Upper lobe of left lung (tissue), 6 donors: ENCODE data around the gene LRCOL1. TPM values are rescaled to one million over a fixed set of nuclear protein-coding genes. Genes with fewer than 3 reads are reported as not detected.

Experiments used
- ATAC-seq, 2 donors: fragments of 200-7000 bp; cut with Tn5 transposase; one replicate each; pipeline ENCODE4 v1.9.1; 2022; ENCODE audit warnings: mild to moderate bottlenecking in 2 of 2, moderate library complexity in 2 of 2; ENCODE audit not compliant: low FRiP score in 2 of 2
- DNase-seq, 2 donors: peaks; one replicate each; pipeline ENCODE4 v3.0.0-alpha.2; 2019 to 2020
- H3K27ac ChIP-seq, 4 donors: fragments of 200-600 bp; sonication (generic); one replicate each; pipeline ENCODE4 v1.5.1; 2016 to 2019
- H3K27me3 ChIP-seq, 4 donors: fragments of 200-600 bp; sonication (generic); one replicate each; pipeline ENCODE4 v1.5.1; 2017 to 2019
- H3K36me3 ChIP-seq, 4 donors: fragments of 200-600 bp; sonication (generic); one replicate each; pipeline ENCODE4 v1.5.1; 2016 to 2019
- H3K4me1 ChIP-seq, 4 donors: fragments of 200-600 bp; sonication (generic); one replicate each; pipeline ENCODE4 v1.5.1; 2018 to 2019
- H3K4me3 ChIP-seq, 4 donors: fragments of 200-600 bp; sonication (generic); one replicate each; pipeline ENCODE4 v1.5.1; 2017 to 2019; ENCODE audit warnings: mild to moderate bottlenecking in 2 of 4, moderate library complexity in 1 of 4
- H3K9me3 ChIP-seq, 4 donors: fragments of 200-600 bp; sonication (generic); one replicate each; pipeline ENCODE4 v1.5.1; 2018 to 2019
- EP300 ChIP-seq, 4 donors: sonication (generic); formaldehyde crosslinking; IDR thresholded peaks; one replicate each; pipeline ENCODE4 v1.5.1; 2017; ENCODE audit warnings: antibody characterized with exemption in 4 of 4, control low read depth in 2 of 4
- POLR2A ChIP-seq, 4 donors: fragments of 450-650 bp; IDR thresholded peaks; one replicate each; pipeline ENCODE4 v1.5.1; 2016 to 2017; ENCODE audit warnings: antibody characterized with exemption in 4 of 4, mild to moderate bottlenecking in 2 of 4
- POLR2AphosphoS5 ChIP-seq, 2 donors: sonication (generic); formaldehyde crosslinking; IDR thresholded peaks; one replicate each; pipeline ENCODE4 v1.5.1; 2017; ENCODE audit warnings: antibody characterized with exemption in 2 of 2
- WGBS, 2 donors: methylation state at CpG; one replicate each; pipeline ENCODE4 v1.1.5; 2017 to 2018; 5-methylcytosine and 5-hydroxymethylcytosine counted together
- total RNA-seq, 6 donors: library from RNA; depleted of rRNA in 4 of 6; stranded (reverse); fragments of >200 nt in 4 of 6; gene quantifications; one replicate each; pipeline versions ENCODE4 v1.1.0 to v1.2.1, GENCODE V29; 2016 to 2021
- TF ChIP-seq, protein P1 (sequence below), 6 experiments: fragments of 450-650 bp in 4 of 6; fragments of 200-600 bp in 2 of 6; sonication (generic) in 2 of 6; IDR thresholded peaks; one replicate each; pipeline ENCODE4 v1.5.1; 2016 to 2019; ENCODE audit warnings: antibody characterized with exemption in 6 of 6
- donor health status: DM: no; HTN: no; CAD: no; lungs with moderate emphysema.
- donor health status: DM: no; HTN: yes; CAD: no; lungs with severe emphysema.

LRCOL1 gene
- 1 to 10 TPM in 1 of 6 donors, under 1 TPM in 1, not detected in 4; 0.92 to 3.7 TPM for total RNA-seq

DNA sequence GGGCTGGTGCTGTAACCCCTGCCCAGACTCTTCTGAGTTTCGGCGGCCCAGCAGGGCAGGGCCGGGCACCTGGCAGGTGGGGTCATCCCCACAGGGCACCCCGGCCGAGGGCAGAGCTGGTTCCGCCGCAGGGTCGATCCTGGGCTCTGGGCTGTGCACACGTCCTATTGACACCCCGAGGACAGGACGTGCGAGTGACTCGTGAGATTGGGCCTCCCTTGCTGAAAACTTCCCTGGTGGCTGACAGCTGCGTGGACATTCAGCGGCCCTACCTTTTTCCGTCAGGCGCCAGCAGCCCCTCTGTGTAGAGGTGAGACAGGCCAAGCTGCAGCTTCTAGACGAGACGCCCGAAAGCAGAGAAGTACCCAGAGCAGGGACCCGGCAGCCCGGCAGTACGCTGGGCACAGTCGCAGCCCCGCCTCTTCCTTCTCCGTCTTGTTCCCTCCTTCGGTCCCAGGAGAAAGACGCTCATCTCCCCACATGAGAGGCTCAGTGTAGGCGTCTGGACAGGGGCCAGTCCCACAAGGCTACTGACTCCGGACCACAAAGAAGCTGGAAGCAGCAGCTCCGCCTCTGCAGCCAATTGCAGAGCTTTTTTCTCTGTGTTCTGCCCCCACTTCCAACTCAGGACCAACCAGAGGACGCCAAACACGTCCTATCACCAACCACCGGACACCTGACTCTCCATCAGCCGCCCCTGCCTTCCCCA is at the start of gene LRCOL1:
LRCOL1 (minus strand) TSS at position 532 of the 709 bp plus-strand sequence. CDS start 4,331 bp downstream, outside the sequence.
- peak within 1 kb of the TSS; percentile 12 to 48 (median 40) for H3K27ac ChIP-seq
- WGBS, 2 donors, result 22 to 34% methylated on average over 15 to 31 of the region's 35 CpGs
- H3K27me3 ChIP-seq, result peaks cover 0 to 11% (median 3%) of the 10 kb centered on the region in 4 donors
- no peaks in the 10 kb centered on the region for H3K36me3 ChIP-seq
- H3K4me1 ChIP-seq, result peaks cover 0 to 13% (median 3%) of the 10 kb centered on the region in 4 donors
- TF ChIP-seq POLR2AphosphoS5 (IDR thresholded peaks at IDR 0.05), result no peak
- TF ChIP-seq, protein P1, sequence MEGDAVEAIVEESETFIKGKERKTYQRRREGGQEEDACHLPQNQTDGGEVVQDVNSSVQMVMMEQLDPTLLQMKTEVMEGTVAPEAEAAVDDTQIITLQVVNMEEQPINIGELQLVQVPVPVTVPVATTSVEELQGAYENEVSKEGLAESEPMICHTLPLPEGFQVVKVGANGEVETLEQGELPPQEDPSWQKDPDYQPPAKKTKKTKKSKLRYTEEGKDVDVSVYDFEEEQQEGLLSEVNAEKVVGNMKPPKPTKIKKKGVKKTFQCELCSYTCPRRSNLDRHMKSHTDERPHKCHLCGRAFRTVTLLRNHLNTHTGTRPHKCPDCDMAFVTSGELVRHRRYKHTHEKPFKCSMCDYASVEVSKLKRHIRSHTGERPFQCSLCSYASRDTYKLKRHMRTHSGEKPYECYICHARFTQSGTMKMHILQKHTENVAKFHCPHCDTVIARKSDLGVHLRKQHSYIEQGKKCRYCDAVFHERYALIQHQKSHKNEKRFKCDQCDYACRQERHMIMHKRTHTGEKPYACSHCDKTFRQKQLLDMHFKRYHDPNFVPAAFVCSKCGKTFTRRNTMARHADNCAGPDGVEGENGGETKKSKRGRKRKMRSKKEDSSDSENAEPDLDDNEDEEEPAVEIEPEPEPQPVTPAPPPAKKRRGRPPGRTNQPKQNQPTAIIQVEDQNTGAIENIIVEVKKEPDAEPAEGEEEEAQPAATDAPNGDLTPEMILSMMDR (IDR thresholded peaks at IDR 0.05), result no peak
- TF ChIP-seq POLR2A (IDR thresholded peaks at IDR 0.05), result no peak
- no peak for TF ChIP-seq EP300 (IDR thresholded peaks at IDR 0.05)
- peak in 1 of 2 donors; percentile 62 for ATAC-seq
- peak in 1 of 2 donors; percentile 76 for DNase-seq
- H3K9me3 ChIP-seq, result peaks cover 0 to 11% (median 4%) of the 10 kb centered on the region in 4 donors
- H3K4me3 ChIP-seq, result peak within 1 kb of the TSS in 3 of 4 donors; percentile 15 to 29 (median 22)

DNA sequence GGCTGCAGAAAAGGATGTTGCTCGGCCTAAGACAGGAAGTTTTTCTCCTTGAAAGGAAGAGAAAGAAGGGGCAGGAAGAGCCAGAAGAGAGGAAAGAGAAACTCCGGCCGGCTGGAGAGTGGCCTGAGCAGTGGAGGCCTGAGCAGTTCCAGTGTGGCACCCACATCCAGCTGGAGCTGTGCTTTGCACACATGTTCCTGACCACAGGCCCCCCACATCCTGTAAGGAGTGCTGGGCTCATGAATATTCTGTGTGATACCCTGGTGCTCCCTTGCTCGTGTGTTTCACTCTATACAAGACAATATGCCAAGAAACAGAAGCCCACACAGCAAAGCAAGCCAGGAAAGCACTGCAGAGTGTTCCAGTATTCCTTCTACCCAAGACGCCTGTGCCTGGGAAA is 49.7 kb upstream of the LRCOL1 start:
- no peak for DNase-seq
- TF ChIP-seq POLR2AphosphoS5 (IDR thresholded peaks at IDR 0.05), result no peak
- no peak for TF ChIP-seq EP300 (IDR thresholded peaks at IDR 0.05)
- TF ChIP-seq, protein P1 (IDR thresholded peaks at IDR 0.05), result no peak
- TF ChIP-seq POLR2A (IDR thresholded peaks at IDR 0.05), result no peak
- Histone ChIP-seq H3K27me3 (no peaks in the 10 kb centered on the region), H3K27ac (no peak overlapping the region), H3K4me1 (no peaks in the 10 kb centered on the region), H3K36me3 (peaks cover 21 to 95% (median 81%) of the 10 kb centered on the region in 4 donors), H3K4me3 (no peak overlapping the region), H3K9me3 (no peaks in the 10 kb centered on the region)
- 66 to 69% methylated on average over 5 of the region's 5 CpGs for WGBS, 2 donors
- no peak for ATAC-seq

DNA sequence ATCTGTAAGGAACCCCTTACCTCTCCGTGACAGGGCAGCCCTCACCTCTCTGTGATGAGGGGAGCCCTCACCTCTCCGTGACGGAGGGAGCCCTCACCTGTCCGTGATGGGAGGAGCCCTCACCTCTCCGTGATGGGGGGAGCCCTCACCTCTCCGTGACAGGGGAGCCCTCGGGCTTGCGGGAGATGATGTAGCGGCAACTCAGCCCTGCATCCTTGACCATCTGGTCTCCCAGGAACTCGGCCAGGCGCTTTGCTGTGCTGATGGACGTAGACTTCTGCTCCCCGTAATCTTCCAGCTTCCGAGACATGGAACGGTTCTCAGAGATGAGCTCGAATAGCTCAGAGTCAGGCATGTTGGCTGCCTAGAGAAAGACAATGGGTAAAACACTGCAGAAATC is 48.8 kb upstream of the LRCOL1 start:
- DNase-seq (no peak), ATAC-seq (no peak)
- Histone ChIP-seq H3K4me1 (no peaks in the 10 kb centered on the region), H3K27ac (no peak overlapping the region), H3K9me3 (no peaks in the 10 kb centered on the region), H3K36me3 (peaks cover 21 to 94% (median 77%) of the 10 kb centered on the region in 4 donors), H3K4me3 (no peak overlapping the region), H3K27me3 (no peaks in the 10 kb centered on the region)
- no peak for TF ChIP-seq POLR2AphosphoS5 (IDR thresholded peaks at IDR 0.05)
- TF ChIP-seq EP300 (IDR thresholded peaks at IDR 0.05), result no peak
- no peak for TF ChIP-seq POLR2A (IDR thresholded peaks at IDR 0.05)
- WGBS, 2 donors, result 84 to 94% methylated on average over 12 to 16 of the region's 16 CpGs

DNA sequence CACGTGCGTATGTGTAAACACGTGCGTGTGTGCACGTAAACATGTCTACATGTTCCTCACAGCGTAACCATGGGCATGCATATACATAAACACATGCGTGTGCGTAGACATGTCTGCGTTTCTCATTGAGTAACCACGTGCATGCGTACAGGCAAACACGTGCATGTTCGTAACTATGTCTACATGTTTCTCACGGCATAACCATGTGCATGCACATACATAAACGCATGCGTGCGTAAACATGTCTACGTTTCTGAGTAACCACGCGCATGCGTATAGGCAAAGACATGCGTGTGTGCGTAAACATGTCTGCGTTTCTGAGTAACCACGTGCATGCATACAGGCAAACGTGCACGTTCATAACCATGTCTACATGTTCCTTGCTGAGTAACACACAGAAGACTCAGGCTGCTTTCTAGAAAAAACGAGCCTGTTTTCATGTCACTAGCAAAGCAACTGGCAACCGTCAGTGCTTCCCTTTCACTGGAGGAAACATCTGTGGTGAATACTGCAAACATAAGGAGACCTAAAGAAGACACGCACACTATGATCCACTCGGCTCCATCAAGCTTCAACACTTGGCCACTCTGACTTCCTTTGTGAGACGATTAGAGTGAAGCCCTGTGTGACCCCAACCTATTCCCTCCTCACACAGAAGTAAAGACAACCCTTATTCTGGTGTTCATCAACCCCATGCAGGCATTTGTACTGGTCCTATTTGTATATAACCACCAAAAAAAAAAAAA is 47.9 kb upstream of the LRCOL1 start:
- DNase-seq (no peak), ATAC-seq (no peak)
- Histone ChIP-seq H3K9me3 (no peaks in the 10 kb centered on the region), H3K36me3 (peaks cover 14 to 94% (median 73%) of the 10 kb centered on the region in 4 donors), H3K4me3 (no peak overlapping the region), H3K4me1 (no peaks in the 10 kb centered on the region), H3K27me3 (no peaks in the 10 kb centered on the region), H3K27ac (no peak overlapping the region)
- 89% methylated on average over 32 of the region's 32 CpGs for WGBS, 2 donors
- TF ChIP-seq POLR2A (IDR thresholded peaks at IDR 0.05) (no peak), POLR2AphosphoS5 (IDR thresholded peaks at IDR 0.05) (no peak), EP300 (IDR thresholded peaks at IDR 0.05) (no peak)
- TF ChIP-seq, protein P1 (IDR thresholded peaks at IDR 0.05), result no peak

DNA sequence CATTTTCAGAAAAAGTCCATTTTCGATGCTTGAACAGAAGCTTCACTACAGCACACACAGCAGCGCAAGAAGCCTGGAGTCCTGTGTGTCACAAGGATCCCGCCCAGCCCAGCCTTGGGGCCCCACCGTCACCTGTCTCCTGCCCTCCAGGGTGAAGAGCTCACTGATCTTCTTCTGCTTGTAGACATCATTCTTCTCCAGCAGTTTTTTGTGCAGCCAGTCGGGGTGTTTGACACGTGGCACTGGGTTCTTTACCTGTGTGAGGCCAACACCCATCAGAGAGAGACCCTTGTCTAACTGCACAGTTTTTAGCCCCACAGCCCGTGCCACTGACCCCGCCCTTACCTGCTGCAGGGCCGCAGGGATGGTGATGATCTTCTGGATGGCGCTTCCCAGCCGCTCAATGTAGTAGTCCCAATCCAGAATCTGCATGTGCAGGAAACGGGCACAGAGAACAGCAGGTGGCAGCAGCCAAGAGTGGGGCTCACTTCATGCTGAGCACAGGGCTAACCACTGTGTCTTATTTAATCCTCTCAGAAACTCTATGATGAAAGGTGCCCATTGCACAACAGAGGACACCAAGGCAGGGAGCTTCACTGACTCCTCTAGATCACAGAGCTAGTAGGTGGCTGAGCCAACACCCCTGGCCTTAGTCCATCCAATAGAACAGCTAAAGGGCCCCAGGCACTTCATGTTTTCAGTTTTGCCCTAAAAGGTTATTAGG is 46.8 kb upstream of the LRCOL1 start:
- no peak overlapping the region for H3K27ac ChIP-seq
- DNase-seq (no peak), ATAC-seq (no peak)
- no peaks in the 10 kb centered on the region for H3K27me3 ChIP-seq
- no peak overlapping the region for H3K4me3 ChIP-seq
- no peak for TF ChIP-seq POLR2A (IDR thresholded peaks at IDR 0.05)
- no peak for TF ChIP-seq POLR2AphosphoS5 (IDR thresholded peaks at IDR 0.05)
- no peak for TF ChIP-seq EP300 (IDR thresholded peaks at IDR 0.05)
- H3K9me3 ChIP-seq, result no peaks in the 10 kb centered on the region
- no peaks in the 10 kb centered on the region for H3K4me1 ChIP-seq
- H3K36me3 ChIP-seq, result peaks cover 13 to 94% (median 68%) of the 10 kb centered on the region in 4 donors
- WGBS, 2 donors, result 96 to 99% methylated on average over 10 to 12 of the region's 12 CpGs
